Calu3 (cell line): ENCODE results near the gene PLEKHN1. TPM values are rescaled to one million over a fixed set of nuclear protein-coding genes. Genes with fewer than 3 reads are reported as not detected.
A peak's percentile ranks its signal among the peaks of the same experiment; 100 is the strongest.

Experiments
- BruUV-seq: library from RNA; stranded (reverse); fragments of 400-500 nt; replicated peaks from 2 replicates; lab custom pipeline; 2021; lab: Mats Ljungman, UMichigan
- CTCF ChIA-PET: fragments of 300-600 bp; sonication (Branson Sonifier 250); formaldehyde crosslinking; loops from one replicate; lab custom pipeline; 2022; ENCODE audit warnings: antibody characterized with exemption; lab: Charles Lee
- DNase-seq: peaks from one replicate; pipeline ENCODE4 v3.0.0; 2022
- H3K27ac Mint-ChIP-seq: one replicate; pipeline ENCODE4 v1.8.0; 2022; ENCODE audit warnings: mixed read lengths; ENCODE audit not compliant: unreplicated experiment
- H3K27me3 Mint-ChIP-seq: one replicate; pipeline ENCODE4 v1.8.0; 2022; ENCODE audit warnings: mixed read lengths; ENCODE audit not compliant: unreplicated experiment
- H3K36me3 Mint-ChIP-seq: one replicate; pipeline ENCODE4 v1.8.0; 2022; ENCODE audit warnings: mild to moderate bottlenecking, moderate library complexity, mixed read lengths; ENCODE audit not compliant: insufficient read depth, unreplicated experiment
- H3K4me1 Mint-ChIP-seq: one replicate; pipeline ENCODE4 v1.8.0; 2022; ENCODE audit warnings: mild to moderate bottlenecking, low read depth, mixed read lengths; ENCODE audit not compliant: unreplicated experiment
- H3K4me3 Mint-ChIP-seq: one replicate; pipeline ENCODE4 v1.8.0; 2022; ENCODE audit warnings: mild to moderate bottlenecking, low read depth, moderate library complexity, mixed read lengths; ENCODE audit not compliant: unreplicated experiment
- H3K9me3 Mint-ChIP-seq: one replicate; pipeline ENCODE4 v1.8.0; 2022; ENCODE audit warnings: low read depth, mixed read lengths; ENCODE audit not compliant: unreplicated experiment
- intact Hi-C: fragments of 100-400 bp; cut with micrococcal nuclease; formaldehyde crosslinking; loops from one replicate; pipeline ENCODE4 v1.10.0; 2022; ENCODE audit not compliant: unreplicated experiment
- total RNA-seq: library from RNA; stranded (reverse); gene quantifications from 2 replicates; pipeline ENCODE4 v1.2.3, GENCODE V29; 2022
- TF ChIP-seq, protein P1 (sequence below): fragments of 200-600 bp; IDR thresholded peaks from one replicate; pipeline ENCODE4 v1.8.0; 2022; ENCODE audit warnings: antibody characterized with exemption; ENCODE audit not compliant: unreplicated experiment

PLEKHN1 gene
- total RNA-seq, 1 experiment from 2014 or later: 11.9 TPM

GRCh38 chr1:947958-948357 lies 18.3 kb upstream of the PLEKHN1 start:
- Mint-ChIP-seq H3K27me3 (no peaks in the 10 kb centered on the region), H3K27ac (no peak overlapping the region), H3K36me3 (peaks cover 35% of the 10 kb centered on the region), H3K4me1 (no peaks in the 10 kb centered on the region), H3K9me3 (no peaks in the 10 kb centered on the region), H3K4me3 (no peak overlapping the region)
- BruUV-seq: no TSS peak
- TF ChIP-seq, protein P1, sequence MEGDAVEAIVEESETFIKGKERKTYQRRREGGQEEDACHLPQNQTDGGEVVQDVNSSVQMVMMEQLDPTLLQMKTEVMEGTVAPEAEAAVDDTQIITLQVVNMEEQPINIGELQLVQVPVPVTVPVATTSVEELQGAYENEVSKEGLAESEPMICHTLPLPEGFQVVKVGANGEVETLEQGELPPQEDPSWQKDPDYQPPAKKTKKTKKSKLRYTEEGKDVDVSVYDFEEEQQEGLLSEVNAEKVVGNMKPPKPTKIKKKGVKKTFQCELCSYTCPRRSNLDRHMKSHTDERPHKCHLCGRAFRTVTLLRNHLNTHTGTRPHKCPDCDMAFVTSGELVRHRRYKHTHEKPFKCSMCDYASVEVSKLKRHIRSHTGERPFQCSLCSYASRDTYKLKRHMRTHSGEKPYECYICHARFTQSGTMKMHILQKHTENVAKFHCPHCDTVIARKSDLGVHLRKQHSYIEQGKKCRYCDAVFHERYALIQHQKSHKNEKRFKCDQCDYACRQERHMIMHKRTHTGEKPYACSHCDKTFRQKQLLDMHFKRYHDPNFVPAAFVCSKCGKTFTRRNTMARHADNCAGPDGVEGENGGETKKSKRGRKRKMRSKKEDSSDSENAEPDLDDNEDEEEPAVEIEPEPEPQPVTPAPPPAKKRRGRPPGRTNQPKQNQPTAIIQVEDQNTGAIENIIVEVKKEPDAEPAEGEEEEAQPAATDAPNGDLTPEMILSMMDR: no peak
- DNase-seq: no peak
- CTCF ChIA-PET: no interaction called here
- intact Hi-C loops: no loop called here

DNA sequence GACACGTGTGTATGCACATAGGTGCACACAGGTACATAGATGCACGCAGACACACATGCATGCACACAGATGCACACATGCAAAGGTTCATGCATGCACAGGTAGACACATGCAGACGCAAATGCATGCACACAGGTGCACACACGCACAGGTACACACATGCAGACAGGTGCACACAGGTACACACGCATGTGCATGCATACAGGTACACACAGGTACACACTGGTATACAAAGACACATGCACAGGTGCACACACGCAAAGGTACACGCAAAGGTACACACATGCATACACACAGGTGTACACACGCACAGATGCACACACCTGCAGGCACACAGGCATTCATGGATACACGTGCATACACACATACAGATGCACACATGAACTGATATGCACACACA lies 16.0 kb upstream of the PLEKHN1 start:
- no peaks in the 10 kb centered on the region for H3K9me3 Mint-ChIP-seq
- TF ChIP-seq, protein P1: no peak
- intact Hi-C loops: no loop called here
- CTCF ChIA-PET: no interaction called here
- peaks cover 22% of the 10 kb centered on the region for H3K36me3 Mint-ChIP-seq
- H3K4me3 Mint-ChIP-seq: no peak overlapping the region
- no peaks in the 10 kb centered on the region for H3K4me1 Mint-ChIP-seq
- no peak for DNase-seq
- H3K27me3 Mint-ChIP-seq: no peaks in the 10 kb centered on the region
- BruUV-seq: no TSS peak
- H3K27ac Mint-ChIP-seq: no peak overlapping the region

DNA sequence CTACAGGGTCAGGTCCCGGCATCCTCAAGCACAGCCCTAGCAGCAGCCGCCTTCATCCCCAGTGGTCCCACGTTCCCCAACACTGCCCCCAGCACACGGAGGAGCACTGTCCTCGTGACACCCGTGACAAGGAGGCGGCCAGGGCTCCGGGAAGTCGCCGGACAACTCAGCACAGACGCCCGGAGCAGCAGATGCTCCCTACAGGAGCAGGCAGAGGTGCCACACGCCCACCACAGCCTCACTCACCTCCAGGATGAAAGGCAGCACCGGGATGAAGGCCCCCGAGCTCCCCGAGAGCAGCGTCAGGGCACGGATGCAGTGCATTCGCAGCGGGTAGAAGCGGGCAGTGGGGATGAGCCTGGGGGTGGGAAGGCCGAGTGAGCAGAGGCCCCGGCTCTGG lies 15.4 kb upstream of the PLEKHN1 start:
- H3K27ac Mint-ChIP-seq: no peak overlapping the region
- no peaks in the 10 kb centered on the region for H3K27me3 Mint-ChIP-seq
- BruUV-seq: no TSS peak
- TF ChIP-seq, protein P1: no peak
- no peak overlapping the region for H3K4me3 Mint-ChIP-seq
- H3K36me3 Mint-ChIP-seq: peaks cover 17% of the 10 kb centered on the region
- CTCF ChIA-PET: no interaction called here
- DNase-seq: no peak
- intact Hi-C loops: no loop called here
- no peaks in the 10 kb centered on the region for H3K4me1 Mint-ChIP-seq
- H3K9me3 Mint-ChIP-seq: no peaks in the 10 kb centered on the region

- TF ChIP-seq, protein P1: peak; percentile 25
- DNase-seq: no peak
- CTCF ChIA-PET: no interaction called here
- no peak overlapping the region for H3K27ac Mint-ChIP-seq
- peaks cover 14% of the 10 kb centered on the region for H3K36me3 Mint-ChIP-seq
- H3K9me3 Mint-ChIP-seq: no peaks in the 10 kb centered on the region
- no peak overlapping the region for H3K4me3 Mint-ChIP-seq
- H3K27me3 Mint-ChIP-seq: no peaks in the 10 kb centered on the region
- no TSS peak for BruUV-seq
- no peaks in the 10 kb centered on the region for H3K4me1 Mint-ChIP-seq
- intact Hi-C loops: no loop called here
Observed at GRCh38 chr1:951364-951763, 14.9 kb upstream of the PLEKHN1 start.

DNA sequence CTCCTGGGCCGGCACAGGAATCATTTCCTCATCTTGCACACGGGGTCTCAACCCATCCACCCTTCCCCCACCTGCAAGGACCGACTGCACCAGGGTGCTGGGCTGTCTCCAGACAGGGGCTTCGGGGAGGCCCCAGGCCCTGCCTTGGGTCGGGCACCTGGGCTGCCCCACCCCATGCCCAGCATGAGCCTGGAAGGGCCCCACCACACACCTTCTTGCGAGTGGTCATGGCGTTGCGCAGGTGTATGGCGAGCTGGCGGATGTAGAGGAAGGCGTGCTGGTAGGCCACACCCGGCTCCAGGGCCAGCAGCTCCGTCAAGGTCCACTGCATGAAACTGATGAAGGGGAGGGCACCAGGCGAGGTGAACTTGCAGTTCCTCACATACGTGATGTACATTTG lies 14.1 kb upstream of the PLEKHN1 start:
- Mint-ChIP-seq H3K9me3 (no peaks in the 10 kb centered on the region), H3K36me3 (peaks cover 14% of the 10 kb centered on the region), H3K27me3 (no peaks in the 10 kb centered on the region), H3K27ac (no peak overlapping the region), H3K4me1 (peaks cover 4% of the 10 kb centered on the region), H3K4me3 (no peak overlapping the region)
- DNase-seq: no peak
- CTCF ChIA-PET: no interaction called here
- intact Hi-C loops: no loop called here
- TF ChIP-seq, protein P1: no peak
- no TSS peak for BruUV-seq
